Breast epithelium (tissue), 4 donors: Measurements from ENCODE around the gene UNC13B. TPM values are rescaled to one million over a fixed set of nuclear protein-coding genes. Genes with fewer than 3 reads are reported as not detected.
"Not testable (repeated sequence)": the region's sequence is repeated elsewhere in the genome, so short reads cannot be mapped to it uniquely, and the experiment has no call there.

Source experiments
- DNase-seq, 2 donors: peaks; one replicate each; pipeline ENCODE4 v3.0.0-alpha.2; 2019; ENCODE audit warnings: low spot score in 2 of 2
- H3K27ac ChIP-seq, 2 donors: fragments of 200-600 bp; sonication (generic) in 1 of 2; one replicate each; pipeline ENCODE4 v1.5.1; 2016 to 2019; ENCODE audit warnings: mild to moderate bottlenecking in 1 of 2
- H3K27me3 ChIP-seq, 2 donors: fragments of 200-600 bp; sonication (generic) in 1 of 2; one replicate each; pipeline versions ENCODE4 v1.5.1 to v1.6.0; 2017 to 2019; ENCODE audit warnings: control low read depth in 1 of 2, mild to moderate bottlenecking in 1 of 2
- H3K36me3 ChIP-seq: fragments of 200-600 bp; one replicate; pipeline ENCODE4 v1.5.1; 2019
- H3K4me1 ChIP-seq, 2 donors: fragments of 200-600 bp; sonication (generic); one replicate each; pipeline ENCODE4 v1.5.1; 2016 to 2019; ENCODE audit warnings: control low read depth in 1 of 2
- H3K4me3 ChIP-seq, 3 donors: fragments of 200-600 bp; sonication (generic); 1 replicate in 2 of 3; 2 replicates in 1 of 3; pipeline ENCODE4 v1.5.1; 2016 to 2019; ENCODE audit warnings: mild to moderate bottlenecking in 3 of 3, moderate library complexity in 2 of 3
- H3K9me3 ChIP-seq, 2 donors: fragments of 200-600 bp; sonication (generic) in 1 of 2; one replicate each; pipeline ENCODE4 v1.5.1; 2016 to 2019; ENCODE audit warnings: control low read depth in 1 of 2
- POLR2A ChIP-seq: fragments of 450-650 bp; IDR thresholded peaks from one replicate; pipeline ENCODE4 v1.6.1; 2016; ENCODE audit warnings: antibody characterized with exemption, mild to moderate bottlenecking, moderate library complexity
- POLR2AphosphoS5 ChIP-seq, 3 donors: sonication (generic); formaldehyde crosslinking; IDR thresholded peaks; one replicate each; pipeline ENCODE4 v1.6.1; 2017; ENCODE audit warnings: antibody characterized with exemption in 3 of 3
- intact Hi-C: fragments of 100-400 bp; cut with DNase I; formaldehyde crosslinking; loops from one replicate; pipeline ENCODE4 v1.15.1; 2023; ENCODE audit warnings: low total_unique reads
- total RNA-seq, 3 donors: library from RNA; depleted of rRNA; stranded (reverse); fragments of >200 nt; gene quantifications; one replicate each; pipeline ENCODE4 v1.1.0, GENCODE V29; 2016
- TF ChIP-seq, protein P1 (sequence below), 3 donors: fragments of 450-650 bp; IDR thresholded peaks; one replicate each; pipeline ENCODE4 v1.5.1; 2016 to 2017; ENCODE audit warnings: antibody characterized with exemption in 3 of 3, mild to moderate bottlenecking in 3 of 3, moderate library complexity in 3 of 3

The UNC13B gene
- total RNA-seq, 3 donors from 2014 or later: 19.3 to 36.6 (median 27.2) TPM

DNA sequence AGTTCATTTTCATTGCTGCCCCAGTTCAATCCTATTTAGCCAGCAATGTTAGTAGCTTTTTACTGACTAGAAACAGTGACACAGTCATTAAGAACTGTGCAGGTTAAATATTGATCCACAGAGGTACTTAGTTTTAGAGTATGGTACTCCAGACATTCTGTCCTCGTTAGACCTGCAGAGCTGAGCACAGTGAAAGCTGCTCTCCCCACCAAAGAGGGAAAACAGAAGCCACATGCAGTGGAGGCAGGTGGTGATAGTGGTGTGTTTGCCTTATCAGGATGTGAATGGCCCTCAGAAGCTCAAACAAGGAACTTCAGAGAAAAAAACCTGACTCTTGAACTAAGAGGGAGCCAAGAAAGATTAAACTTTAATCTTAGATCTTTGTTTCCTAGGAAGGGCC lies 75.5 kb downstream of the UNC13B start:
- intact Hi-C loops: no loop called here
- Histone ChIP-seq H3K27ac (no peak overlapping the region), H3K4me3 (no peak overlapping the region)

DNA sequence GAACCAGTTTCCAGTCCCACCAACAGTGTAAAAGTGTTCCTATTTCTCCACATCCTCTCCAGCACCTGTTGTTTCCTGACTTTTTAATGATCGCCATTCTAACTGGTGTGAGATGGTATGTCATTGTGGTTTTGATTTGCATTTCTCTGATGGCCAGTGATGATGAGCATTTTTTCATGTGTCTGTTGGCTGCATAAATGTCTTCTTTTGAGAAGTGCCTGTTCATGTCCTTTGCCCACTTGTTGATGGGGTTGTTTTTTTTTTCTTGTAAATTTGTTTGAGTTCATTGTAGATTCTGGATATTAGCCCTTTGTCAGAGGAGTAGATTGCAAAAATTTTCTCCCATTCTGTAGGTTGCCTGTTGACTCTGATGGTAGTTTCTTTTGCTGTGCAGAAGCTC lies 84.1 kb downstream of the UNC13B start:
- H3K27me3 ChIP-seq, H3K36me3 ChIP-seq, DNase-seq, intact Hi-C loops, H3K9me3 ChIP-seq, H3K4me1 ChIP-seq, H3K4me3 ChIP-seq, H3K27ac ChIP-seq: not testable (repeated sequence)

More for the DNA sequence above, 75.5 kb downstream of the UNC13B start:
- H3K9me3 ChIP-seq: no peaks in the 10 kb centered on the region
- DNase-seq: no peak
- H3K4me1 ChIP-seq: no peaks in the 10 kb centered on the region
- H3K27me3 ChIP-seq: no peaks in the 10 kb centered on the region
- no peak for TF ChIP-seq POLR2A
- TF ChIP-seq POLR2AphosphoS5 (IDR thresholded peaks at IDR 0.05): no peak
- TF ChIP-seq, protein P1, sequence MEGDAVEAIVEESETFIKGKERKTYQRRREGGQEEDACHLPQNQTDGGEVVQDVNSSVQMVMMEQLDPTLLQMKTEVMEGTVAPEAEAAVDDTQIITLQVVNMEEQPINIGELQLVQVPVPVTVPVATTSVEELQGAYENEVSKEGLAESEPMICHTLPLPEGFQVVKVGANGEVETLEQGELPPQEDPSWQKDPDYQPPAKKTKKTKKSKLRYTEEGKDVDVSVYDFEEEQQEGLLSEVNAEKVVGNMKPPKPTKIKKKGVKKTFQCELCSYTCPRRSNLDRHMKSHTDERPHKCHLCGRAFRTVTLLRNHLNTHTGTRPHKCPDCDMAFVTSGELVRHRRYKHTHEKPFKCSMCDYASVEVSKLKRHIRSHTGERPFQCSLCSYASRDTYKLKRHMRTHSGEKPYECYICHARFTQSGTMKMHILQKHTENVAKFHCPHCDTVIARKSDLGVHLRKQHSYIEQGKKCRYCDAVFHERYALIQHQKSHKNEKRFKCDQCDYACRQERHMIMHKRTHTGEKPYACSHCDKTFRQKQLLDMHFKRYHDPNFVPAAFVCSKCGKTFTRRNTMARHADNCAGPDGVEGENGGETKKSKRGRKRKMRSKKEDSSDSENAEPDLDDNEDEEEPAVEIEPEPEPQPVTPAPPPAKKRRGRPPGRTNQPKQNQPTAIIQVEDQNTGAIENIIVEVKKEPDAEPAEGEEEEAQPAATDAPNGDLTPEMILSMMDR (IDR thresholded peaks at IDR 0.05): no peak
- no peaks in the 10 kb centered on the region for H3K36me3 ChIP-seq

DNA sequence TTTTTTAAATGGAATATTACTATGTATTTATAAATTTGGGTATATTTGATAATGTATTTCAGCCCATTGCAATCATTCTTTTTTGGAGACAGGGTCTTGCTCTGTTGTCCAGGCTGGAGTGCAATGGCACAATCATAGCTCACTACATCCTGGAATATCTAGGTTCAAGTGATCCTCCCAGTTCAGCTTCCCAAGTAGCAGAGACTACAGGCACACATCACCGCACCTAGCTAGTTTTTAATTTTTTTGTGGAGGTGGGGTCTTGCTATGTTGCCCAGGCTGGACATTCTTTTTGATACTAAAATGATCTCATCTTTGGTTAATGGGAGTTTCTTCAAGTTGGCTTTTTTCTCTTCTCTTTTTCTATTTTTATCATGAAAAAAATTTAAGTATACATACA lies 91.3 kb downstream of the UNC13B start:
- Histone ChIP-seq H3K27ac (no peak overlapping the region), H3K27me3 (no peaks in the 10 kb centered on the region), H3K9me3 (no peaks in the 10 kb centered on the region), H3K36me3 (no peaks in the 10 kb centered on the region), H3K4me1 (no peaks in the 10 kb centered on the region), H3K4me3 (no peak overlapping the region)
- DNase-seq: no peak
- intact Hi-C loops: no loop called here
- TF ChIP-seq POLR2AphosphoS5 (IDR thresholded peaks at IDR 0.05): no peak
- TF ChIP-seq, protein P1 (IDR thresholded peaks at IDR 0.05): no peak
- no peak for TF ChIP-seq POLR2A

DNA sequence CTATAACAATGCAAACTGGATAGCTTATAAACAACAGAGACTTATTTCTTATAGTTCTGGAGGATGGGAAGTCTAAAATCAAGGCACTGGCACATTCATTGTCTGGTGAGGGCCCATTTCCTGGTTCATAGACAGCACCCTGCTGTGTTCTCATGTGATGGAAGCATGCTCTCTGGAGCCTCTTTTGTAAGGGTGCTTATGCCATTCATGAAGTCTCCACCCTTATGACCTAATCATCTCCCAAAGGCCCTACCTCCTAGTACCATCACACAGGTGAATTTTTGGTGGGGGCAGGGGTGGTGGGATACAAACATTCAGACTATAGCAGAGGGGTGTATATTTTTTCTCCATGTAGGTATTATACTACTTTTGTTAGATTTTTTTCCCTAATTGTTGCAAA lies 92.4 kb downstream of the UNC13B start:
- Histone ChIP-seq H3K4me1 (no peaks in the 10 kb centered on the region), H3K27me3 (no peaks in the 10 kb centered on the region), H3K36me3 (no peaks in the 10 kb centered on the region), H3K27ac (no peak overlapping the region), H3K4me3 (no peak overlapping the region), H3K9me3 (no peaks in the 10 kb centered on the region)
- DNase-seq: no peak
- TF ChIP-seq POLR2A (no peak), POLR2AphosphoS5 (IDR thresholded peaks at IDR 0.05) (no peak)
- TF ChIP-seq, protein P1 (IDR thresholded peaks at IDR 0.05): no peak
- intact Hi-C loops: no loop called here

DNA sequence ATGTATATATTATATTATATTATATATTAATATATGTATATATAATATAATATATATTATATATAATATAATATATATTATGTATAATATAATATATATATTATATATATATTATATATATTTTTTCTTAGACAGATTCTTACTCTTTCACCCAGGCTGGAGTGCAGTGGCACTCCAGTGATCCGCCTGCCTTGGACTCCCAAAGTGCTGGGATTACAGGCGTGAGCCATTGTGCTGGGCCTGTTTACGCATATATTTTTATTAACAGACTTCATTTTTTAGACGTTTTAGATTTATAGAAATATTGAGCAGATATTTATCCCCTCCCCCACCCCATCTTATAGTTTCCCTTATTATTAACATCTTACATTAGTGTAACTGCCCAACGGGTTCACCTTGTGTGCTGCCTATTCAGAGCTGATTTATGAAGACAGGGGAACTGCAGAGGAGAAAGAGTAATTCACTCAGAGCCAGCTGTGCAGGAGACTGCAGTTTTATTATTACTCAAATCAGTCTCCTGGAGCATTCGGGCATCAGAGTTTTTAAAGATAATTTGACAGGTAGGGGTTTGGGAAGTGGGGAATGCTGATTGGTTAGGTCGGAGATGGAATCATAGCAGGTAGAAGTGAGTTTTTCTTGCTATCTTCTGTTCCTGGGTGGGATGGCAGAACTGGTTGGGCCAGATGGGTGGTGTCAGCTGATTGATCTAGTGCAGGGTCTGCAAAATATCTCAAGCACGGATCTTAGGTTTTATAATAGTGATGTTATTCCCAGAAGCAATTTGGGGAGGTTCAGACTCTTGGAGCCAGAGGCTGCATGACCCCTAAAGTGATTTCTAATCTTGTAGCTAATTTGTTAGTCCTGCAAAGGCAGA lies 93.4 kb downstream of the UNC13B start:
- intact Hi-C loops: no loop called here
- no peak overlapping the region for H3K27ac ChIP-seq

More for the DNA sequence above, 93.4 kb downstream of the UNC13B start:
- Histone ChIP-seq H3K27me3 (no peaks in the 10 kb centered on the region), H3K4me1 (no peaks in the 10 kb centered on the region), H3K36me3 (no peaks in the 10 kb centered on the region), H3K4me3 (no peak overlapping the region), H3K9me3 (no peaks in the 10 kb centered on the region)
- TF ChIP-seq POLR2A (no peak), POLR2AphosphoS5 (IDR thresholded peaks at IDR 0.05) (no peak)
- TF ChIP-seq, protein P1 (IDR thresholded peaks at IDR 0.05): no peak
- DNase-seq: no peak
